HG03469 (cell line): ENCODE data around the gene MAGIX.
A peak's percentile ranks its signal among the peaks of the same experiment; 100 is the strongest.
"Not testable (repeated sequence)": the region's sequence is repeated elsewhere in the genome, so short reads cannot be mapped to it uniquely, and the experiment has no call there.

Experiments
- ATAC-seq: cut with Tn5 transposase; IDR thresholded peaks from one replicate; pipeline ENCODE4 v1.9.1; 2021; ENCODE audit warnings: mild to moderate bottlenecking, moderate library complexity, moderate number of reproducible peaks; ENCODE audit not compliant: unreplicated experiment

Gene MAGIX

DNA sequence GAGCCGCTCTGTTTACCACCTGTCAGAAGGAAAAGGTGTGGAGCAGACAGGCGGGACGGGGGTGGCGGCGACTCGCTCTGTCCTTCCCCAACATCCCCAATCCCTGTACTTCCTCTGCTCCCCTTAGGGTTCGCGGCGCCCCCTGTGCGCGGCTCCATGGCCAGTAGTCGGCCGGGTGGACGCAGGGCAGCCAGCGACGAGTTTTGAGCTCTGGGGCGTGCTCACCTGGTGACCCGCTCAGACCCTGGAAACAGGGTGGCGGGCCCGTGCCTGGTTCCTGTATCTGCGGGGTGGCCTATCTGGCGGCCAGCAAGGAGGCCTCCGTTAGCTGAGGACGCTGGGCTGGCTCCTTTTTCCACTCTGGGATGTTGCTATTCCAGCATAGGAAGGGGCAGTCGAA, 5.4 kb upstream of the MAGIX start:
- ATAC-seq: no peak

DNA sequence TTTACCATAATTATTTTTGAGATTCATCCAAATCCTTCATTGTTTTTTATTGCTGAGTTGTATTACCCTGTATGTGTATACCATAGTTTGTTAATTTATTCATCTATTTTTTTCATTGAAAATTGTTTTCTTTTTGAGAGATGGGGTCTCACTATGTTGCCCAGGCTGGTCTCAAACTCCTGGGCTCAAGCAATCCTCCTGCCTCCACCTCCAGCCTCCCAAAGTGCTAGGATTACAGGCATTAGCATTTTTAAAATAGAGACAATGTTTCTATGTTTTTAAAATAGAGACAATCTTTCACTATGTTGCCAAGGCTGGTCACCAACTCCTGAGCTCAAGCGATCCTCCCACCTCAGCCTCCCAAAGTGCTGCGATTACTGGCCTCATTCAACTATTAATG, 1.6 kb upstream of the MAGIX start:
- ATAC-seq: no peak

DNA sequence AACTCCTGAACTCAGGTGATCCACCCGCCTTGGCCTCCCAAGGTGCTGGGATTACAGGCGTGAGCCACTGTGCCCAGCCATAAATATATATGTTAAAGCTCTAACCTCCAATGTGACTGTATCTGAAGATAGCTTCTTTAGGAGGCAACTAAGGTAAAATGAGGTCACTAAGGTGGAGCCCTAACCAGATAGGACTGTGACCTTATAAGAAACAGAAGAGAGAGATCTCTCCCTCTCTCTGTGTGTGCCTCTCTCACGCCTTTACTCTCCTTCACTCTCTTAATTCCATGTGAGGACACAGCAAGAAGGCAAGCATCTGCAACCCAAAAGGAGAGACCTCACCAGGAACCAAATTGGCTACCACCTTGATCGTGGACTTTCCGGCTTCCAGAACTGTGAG, 926 bp upstream of the MAGIX start:
- no peak for ATAC-seq

DNA sequence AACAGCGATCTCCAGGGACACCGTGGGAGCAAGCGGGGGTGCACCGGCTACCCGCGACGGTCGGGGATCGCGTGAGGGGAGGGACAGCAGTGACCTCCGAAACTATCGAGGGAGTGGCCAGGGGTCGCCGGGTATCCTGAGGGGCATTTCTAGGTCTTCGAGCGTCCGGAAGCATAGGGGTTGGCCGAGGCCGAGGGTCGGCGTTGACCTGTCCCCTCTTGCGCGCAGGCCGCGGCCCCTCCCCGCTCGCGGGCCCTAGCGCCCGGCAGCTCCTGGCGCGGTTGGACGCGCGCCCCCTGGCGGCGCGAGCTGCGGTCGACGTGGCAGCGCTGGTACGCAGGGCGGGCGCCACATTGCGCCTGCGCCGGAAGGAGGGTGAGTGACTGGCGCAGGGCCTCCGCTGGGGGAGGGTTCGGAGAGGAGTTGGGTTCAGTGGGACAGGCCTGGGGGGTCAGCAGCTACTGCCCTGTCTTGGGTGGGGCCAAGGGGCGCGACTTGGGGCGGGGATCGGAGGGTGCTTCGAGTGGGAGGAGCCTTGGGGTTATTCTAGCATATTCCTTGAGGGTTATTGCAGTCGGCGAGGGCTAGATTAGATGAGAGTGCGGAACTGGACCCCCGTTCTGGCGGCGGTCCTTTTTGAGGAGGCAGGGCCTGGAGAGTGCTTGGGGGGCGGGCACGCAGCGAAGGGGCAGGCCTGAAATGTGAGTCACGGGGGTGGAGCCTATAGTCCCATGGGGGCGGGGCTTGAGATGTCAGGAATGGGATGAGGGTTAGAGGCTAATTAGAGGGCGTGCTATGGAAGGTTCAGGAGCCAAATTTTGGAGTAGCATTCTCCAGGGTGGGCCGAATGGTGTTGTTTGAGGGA, 1.2 kb downstream of the MAGIX start:
- peak; percentile 42 for ATAC-seq

DNA sequence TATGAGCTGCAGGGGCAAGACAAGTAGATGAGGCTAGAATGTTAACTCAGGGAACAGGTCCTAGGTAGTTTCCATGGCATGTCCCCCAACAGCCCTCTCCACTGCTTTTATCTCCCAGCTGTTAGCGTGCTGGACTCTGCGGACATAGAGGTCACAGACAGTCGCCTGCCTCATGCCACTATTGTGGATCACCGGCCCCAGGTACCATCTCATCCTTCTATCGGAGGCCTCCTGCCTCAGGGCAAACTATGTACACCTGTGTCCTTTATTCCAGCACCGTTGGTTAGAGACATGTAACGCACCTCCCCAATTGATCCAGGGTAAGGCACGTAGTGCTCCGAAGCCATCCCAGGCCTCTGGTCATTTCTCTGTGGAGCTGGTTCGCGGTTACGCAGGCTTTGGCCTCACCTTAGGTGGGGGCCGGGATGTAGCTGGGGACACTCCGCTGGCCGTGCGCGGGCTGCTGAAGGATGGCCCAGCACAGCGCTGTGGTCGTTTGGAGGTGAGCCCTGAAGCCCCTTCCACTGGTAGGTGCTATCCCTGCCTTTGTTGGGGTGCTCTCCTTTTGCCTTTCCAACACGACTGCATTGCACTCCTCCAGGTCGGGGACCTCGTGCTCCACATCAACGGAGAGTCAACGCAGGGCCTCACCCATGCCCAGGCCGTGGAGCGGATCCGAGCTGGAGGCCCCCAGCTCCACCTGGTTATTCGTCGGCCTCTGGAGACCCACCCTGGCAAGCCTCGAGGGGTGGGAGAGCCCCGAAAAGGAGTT, 2.2 kb downstream of the MAGIX start:
- ATAC-seq: no peak

DNA sequence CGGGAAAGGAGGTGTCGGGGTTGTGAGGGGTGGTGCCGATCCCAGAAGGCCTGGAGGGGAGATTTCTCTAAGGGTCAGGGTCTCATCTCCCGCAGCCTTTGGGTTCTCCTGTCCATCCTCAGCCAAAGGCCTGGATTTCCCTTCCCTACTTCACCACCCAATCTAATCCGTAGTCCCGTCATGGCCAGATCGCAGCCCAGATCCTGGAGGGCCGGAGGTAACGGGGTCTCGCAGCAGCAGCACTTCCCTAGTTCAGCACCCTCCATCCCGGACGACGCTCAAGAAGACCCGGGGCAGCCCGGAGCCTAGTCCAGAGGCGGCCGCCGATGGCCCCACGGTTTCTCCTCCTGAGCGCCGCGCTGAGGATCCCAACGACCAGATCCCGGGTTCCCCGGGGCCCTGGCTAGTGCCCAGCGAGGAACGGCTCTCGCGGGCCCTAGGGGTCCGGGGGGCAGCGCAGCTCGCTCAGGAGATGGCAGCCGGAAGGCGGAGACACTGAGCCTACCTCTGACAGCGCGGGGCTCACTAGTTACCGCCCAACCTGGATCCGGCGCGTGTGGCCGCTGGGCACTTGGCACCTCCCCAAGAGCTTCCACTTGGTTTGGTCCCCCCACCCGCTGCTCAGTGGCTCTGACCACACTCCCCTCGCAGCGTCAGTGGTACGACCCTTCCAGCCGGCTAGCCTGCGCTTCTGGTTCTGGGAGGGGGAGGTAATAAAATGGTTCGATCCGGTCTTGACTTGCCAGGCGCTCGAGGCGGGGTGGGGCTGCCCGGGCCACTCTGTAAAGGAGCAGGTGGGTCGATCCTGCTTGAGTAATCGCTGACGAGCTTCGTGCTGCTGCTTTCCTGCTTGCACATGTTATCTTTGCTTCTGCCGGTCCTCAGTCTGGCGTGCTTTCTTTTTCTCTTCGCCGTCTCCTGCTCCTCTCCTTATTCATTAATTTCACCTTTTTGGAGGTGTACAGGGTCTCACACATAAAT, 3.6 kb downstream of the MAGIX start:
- no peak for ATAC-seq

DNA sequence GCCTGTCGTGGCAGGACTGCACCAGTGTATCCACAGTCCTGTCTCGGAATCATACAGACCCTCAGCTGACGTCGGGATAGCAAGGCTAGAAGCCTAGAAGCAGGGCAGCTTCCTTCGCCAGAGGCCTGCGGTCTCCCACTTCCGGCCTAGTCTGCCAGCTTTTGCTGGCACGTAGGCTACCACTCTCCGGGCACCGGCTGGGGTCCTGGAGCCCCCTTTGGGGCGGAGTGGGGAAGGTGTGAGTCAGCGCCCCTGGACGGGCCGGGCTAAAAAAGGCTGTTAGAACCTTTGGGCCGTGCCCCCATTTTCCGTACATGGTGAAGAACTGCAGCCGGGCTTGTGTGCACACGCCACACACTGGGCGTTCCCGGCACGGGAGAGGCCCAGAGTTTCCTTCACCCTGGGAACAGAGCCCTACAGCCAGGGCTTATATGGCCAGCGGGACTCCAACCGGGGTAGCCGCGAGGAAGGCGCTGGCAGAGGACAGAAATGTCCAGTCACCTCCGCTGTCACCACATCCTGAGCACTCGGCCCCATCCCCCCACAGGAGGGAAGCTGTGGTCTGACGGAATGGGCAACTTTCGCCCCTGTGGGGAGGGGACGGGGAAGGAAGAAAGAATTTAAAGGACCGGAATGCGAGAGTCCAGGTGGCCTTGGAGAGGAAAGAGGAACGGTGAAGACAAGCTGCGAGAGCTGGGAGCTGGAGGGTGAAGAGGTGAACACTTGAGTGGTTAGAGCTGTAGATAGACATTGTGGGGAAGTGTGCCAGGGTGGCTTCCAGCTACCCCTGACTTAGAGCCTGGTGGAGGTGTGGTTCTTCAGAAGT, 4.6 kb downstream of the MAGIX start:
- ATAC-seq: no peak

DNA sequence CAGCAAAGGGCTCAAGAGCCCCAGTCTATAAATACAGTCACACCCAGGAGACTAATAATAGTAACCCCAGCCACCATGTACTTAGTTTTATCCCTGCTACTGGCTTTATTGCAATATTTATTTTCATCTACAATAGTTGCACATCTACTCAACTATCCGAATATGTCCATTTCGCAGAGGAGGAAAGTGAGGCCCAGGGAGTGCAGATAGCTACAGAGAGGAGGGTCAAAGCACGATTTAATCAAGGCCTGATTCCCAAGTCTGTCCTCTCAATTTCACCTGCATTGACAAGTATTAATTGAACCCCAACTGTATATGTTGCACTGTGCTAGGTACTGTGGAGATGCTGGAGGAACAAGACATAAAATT, 5.2 kb downstream of the MAGIX start:
- ATAC-seq: no peak

DNA sequence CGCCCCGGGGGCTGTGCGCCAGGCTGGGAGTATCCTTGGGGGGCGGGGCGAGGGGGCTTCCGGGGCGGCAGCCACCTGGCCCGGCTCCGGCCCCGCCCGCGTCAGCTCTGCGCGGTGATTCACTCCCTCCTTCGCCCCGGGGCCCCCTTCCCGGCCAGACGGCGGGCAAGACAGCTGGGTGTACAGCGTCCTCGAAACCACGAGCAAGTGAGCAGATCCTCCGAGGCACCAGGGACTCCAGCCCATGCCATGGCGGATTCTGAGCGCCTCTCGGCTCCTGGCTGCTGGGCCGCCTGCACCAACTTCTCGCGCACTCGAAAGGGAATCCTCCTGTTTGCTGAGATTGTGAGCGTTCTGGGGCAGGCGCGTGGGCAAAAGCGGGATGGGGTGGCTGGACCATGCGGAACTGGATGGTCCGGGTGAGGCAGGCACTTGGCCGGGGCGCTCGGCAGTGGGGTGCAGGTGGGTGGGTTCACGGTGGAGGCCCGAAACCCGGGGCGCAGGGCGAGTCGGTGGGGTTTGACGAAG, 9.3 kb downstream of the MAGIX start, which contains the start of gene PLP2:
TSS of gene PLP2 (plus strand) at position 147 of the 528 bp plus-strand sequence. CDS start at position 250, 103 bp downstream.
- no peak for ATAC-seq

DNA sequence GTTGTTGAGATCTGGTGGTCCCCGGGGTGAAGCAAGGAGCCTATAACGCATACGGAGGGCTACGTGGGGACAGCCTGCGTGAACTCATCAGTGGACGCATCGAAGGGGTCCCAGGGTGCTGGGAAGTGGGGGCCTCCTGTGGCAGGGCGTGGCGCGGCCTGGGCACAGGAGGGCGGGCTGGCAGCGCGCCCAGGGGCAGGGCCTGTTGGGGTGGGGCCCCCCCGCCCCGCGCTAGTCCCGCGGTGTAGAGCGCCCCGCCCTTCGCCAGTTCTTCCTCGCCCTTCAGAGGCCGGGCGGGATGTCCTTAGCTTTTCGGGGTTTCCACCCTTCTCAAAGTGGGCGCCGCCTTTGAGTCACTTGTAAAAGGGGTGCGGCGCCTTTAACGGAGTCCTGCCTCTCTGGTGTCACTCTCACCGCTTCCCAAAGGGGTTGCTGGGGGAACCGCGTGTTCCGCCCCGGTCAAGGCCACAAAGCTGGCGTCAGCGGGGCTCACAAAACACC, 9.8 kb downstream of the MAGIX start:
- peak; percentile 68 for ATAC-seq

DNA sequence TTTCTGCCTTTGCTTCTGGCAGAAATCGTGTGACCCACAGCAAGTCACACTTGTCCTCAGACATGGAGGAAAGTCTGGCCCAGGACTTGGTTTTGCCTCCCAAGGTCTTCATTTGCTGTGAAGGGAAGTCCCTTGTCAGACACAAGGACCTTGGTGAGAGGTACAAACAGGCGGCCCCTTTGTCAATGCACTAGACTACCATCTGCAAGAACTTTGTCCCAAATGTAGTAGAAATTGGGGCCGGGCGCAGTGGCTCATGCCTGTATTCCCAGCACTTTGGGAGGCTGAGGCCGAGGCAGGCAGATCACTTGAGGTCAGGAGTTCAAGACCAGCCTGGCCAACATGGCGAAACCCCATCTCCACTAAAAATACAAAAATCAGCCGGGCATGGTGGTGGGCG, 11.0 kb downstream of the MAGIX start:
- ATAC-seq: not testable (repeated sequence)

DNA sequence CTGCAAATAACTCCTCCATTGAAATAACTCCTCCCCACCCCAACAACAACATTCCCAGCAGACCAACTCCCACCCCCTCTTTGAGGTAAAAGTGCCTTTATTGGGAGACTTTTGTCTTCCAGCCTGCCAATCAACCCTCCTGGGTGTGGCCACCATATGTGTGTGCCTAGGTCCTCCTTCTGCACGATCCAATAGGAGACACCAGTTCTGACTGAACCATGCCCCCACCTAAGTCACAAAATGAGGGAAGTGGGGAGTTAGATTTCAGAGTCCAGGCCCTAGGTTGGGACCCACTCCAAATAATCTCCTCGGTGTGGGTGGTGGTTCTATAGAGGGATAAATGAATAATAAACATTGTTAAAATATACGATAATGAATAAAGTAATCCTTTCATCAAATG, 12.2 kb downstream of the MAGIX start:
- no peak for ATAC-seq

DNA sequence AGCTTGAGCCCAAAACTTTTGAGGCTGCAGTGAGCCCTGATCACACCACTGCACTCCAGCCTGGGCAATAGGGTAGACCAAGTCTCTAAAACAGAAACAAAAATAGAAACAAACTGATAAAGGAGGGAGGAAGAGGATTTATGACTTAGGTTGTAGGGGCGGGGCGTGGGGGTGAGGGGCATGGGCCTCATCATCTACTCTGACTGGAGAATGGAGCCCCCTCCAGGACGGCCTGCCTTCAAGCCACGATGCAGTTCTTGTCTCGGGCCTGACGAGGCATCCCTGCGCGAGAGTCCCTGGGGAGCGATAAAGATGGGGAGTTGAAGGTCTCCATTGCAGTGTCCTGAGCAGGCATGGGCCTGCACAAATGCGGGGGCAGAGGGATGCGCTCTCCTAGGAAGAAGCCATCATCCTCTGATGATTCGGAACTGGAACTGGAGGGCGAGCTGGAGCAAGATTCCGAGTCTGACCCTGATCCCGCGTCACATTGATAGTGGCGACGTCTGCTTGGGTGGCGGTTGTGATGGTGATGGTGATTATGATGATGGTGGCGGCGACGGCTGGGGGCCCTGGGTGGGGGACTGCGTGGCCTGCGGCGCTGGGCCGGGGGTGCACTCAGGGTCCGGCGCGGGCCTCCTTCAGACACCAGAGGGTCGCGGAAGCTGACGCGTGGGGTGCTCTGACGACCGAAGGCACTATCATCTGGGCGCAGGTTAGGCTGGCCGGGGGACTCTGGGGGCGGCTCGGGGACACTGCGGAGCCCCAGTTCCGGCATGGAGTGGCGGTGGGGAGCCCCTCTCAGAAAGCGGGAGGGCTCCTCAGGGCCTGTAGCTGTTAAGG, 13.1 kb downstream of the MAGIX start:
- no peak for ATAC-seq

DNA sequence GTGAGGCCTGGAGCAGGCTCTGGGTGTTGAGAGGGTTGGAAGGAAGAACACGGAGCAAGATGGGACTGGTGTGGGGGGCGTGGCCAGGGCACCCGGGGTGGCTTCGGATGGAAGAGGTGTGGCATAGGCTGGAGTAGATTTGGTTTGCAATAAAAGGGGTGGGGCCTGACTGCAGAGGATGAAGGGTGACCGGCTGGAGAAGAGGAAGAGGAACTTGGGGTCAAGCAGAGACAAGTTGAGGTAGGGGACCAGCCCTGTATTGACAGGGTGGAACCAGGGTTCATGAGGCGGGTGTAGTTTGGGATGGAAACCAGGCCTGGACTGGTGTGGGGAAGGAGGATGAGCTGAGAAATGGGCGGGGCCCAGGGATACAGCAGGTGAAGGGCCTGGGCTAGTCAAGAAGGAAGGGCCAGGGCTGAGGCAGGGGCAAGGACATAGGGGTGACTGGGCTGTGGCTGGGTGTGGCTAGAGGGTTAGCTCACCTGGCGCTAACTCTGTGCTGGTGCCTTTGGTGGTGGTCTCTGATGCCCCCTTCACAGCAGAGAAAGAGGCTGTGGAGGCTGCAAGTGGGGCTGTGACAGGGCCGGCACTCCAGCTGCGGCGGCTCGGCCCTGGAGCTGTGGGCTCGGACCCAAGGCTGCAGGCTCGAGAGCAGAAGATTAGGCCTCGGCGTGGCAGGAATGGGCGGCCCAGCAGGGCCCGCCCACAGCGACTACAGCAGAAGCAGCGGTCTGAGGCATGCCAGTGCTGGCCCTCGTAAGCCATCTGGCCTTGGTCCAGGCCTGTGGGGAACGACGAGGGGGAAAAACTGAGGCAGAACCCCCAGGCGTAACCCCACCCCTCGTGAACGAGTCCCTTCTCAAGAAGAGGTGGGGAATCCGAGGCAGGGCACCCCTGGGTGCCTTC, 14.1 kb downstream of the MAGIX start:
- ATAC-seq: no peak

DNA sequence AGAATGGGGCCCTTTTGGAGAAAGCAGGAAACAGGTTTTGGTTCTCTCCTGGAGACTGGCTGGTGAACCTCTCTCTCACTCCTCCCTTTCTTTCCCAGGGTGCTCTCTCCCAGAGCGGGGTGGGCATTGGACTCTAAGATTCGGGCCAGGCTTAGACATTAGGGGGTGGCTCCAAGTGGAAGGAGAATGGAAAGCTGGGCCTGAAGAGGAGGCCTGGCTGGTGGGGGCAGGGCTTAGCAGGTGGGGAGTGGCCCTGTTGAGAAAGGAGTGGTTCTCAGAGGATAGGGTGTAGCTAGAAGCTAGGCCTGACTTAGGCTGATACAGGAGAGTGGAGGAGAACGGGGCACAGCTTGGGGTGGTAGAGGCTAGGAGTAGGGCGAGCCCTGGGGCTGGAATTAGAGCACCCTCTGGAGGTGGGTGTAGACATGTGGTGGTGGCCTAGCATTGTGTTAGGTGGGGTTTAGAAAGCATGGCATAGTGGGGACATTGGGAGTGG, 14.8 kb downstream of the MAGIX start:
- ATAC-seq: no peak

DNA sequence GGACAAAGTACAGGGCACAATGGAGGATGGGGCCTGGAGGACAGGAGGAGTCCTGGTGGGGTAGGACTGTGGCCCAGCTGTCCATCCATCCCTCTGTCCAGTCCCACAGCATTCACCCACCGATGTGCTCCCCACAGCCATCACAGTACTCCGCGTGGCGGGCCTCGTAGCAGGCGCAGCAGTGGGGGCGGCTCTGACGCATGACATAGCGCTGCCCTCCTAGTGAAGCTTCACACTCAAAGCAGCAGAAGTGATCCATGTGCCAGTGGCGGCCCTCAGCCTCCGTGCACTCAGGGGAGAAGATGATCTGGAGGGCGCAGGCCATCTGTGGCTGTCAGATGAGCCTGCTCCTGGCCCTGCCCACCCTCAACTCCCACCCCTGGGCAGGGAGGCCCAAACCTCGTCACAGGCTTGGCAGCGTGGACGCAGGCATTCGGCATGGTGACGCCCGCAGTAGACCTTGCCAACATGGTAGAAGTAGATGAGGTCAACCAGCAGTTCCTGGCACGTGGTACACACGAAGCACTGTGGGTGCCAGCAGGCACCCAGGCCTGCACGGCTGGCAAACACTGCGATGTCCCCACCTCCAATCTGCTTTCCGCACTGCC, 15.4 kb downstream of the MAGIX start:
- no peak for ATAC-seq

DNA sequence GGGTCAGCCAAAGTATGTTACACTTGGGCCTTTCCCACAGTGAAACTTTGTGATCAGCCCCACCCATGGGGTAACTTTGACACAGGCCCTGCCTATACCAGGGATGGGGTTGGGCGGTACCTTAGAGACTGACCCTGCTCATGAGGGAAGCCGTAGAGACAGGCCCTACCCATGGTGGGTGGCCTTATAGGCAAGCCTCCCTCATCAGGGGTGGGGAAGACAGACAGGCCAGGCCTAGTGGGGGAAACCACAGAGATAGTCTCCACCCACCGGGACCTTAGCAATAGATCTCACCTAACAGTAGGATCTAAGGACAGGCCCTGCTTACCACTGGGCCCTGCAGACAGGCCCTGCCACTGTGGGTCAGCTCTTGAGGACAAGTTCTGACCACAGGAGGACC, 16.0 kb downstream of the MAGIX start:
- ATAC-seq: no peak
